Chondrocyte (in vitro differentiated cells): Measurements from ENCODE around the gene MAPKAP1. TPM values are rescaled to one million over a fixed set of nuclear protein-coding genes. Genes with fewer than 3 reads are reported as not detected.
A peak's percentile ranks its signal among the peaks of the same experiment; 100 is the strongest.

Experiments used
- DNase-seq: peaks from one replicate; pipeline ENCODE4 v3.0.0; 2021; ENCODE audit warnings: mixed read lengths, low spot score
- H3K27ac Mint-ChIP-seq: one replicate; pipeline ENCODE4 v1.8.0; 2021; ENCODE audit warnings: mild to moderate bottlenecking, moderate library complexity, mixed read lengths; ENCODE audit not compliant: unreplicated experiment
- H3K27me3 Mint-ChIP-seq: 2 replicates; pipeline ENCODE4 v1.8.0; 2021; ENCODE audit warnings: low read depth, mixed read lengths
- H3K36me3 Mint-ChIP-seq: 2 replicates; pipeline ENCODE4 v1.8.0; 2021; ENCODE audit warnings: low read depth, mixed read lengths
- H3K4me1 Mint-ChIP-seq: 2 replicates; pipeline ENCODE4 v1.8.0; 2021; ENCODE audit warnings: low read depth, mild to moderate bottlenecking, mixed read lengths
- H3K4me3 Mint-ChIP-seq: one replicate; pipeline ENCODE4 v1.8.0; 2021; ENCODE audit warnings: mild to moderate bottlenecking, moderate library complexity, mixed read lengths; ENCODE audit not compliant: unreplicated experiment
- H3K9me3 Mint-ChIP-seq: 2 replicates; pipeline ENCODE4 v1.8.0; 2021; ENCODE audit warnings: low read depth, mixed read lengths
- total RNA-seq: library from RNA; stranded (reverse); gene quantifications from 3 replicates; pipeline ENCODE4 v1.2.1, GENCODE V29; 2021
- TF ChIP-seq, protein P1 (sequence below): fragments of 200-600 bp; sonication (generic); IDR thresholded peaks from 2 replicates; pipeline ENCODE4 v1.5.0; 2021; ENCODE audit warnings: antibody characterized with exemption, mild to moderate bottlenecking, moderate library complexity

MAPKAP1 gene
- total RNA-seq, 1 donor from 2014 or later: 91.5 TPM

- Mint-ChIP-seq H3K9me3 (no peaks in the 10 kb centered on the region), H3K4me1 (no peaks in the 10 kb centered on the region), H3K27me3 (no peaks in the 10 kb centered on the region), H3K36me3 (no peaks in the 10 kb centered on the region), H3K4me3 (no peak overlapping the region), H3K27ac (no peak overlapping the region)
- DNase-seq: peak; percentile 38
- TF ChIP-seq, protein P1, sequence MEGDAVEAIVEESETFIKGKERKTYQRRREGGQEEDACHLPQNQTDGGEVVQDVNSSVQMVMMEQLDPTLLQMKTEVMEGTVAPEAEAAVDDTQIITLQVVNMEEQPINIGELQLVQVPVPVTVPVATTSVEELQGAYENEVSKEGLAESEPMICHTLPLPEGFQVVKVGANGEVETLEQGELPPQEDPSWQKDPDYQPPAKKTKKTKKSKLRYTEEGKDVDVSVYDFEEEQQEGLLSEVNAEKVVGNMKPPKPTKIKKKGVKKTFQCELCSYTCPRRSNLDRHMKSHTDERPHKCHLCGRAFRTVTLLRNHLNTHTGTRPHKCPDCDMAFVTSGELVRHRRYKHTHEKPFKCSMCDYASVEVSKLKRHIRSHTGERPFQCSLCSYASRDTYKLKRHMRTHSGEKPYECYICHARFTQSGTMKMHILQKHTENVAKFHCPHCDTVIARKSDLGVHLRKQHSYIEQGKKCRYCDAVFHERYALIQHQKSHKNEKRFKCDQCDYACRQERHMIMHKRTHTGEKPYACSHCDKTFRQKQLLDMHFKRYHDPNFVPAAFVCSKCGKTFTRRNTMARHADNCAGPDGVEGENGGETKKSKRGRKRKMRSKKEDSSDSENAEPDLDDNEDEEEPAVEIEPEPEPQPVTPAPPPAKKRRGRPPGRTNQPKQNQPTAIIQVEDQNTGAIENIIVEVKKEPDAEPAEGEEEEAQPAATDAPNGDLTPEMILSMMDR: no peak
Measured at GRCh38 chr9:125428902-125429467, 278.0 kb downstream of the MAPKAP1 start.

GRCh38 chr9:125428060-125428901, 278.7 kb downstream of the MAPKAP1 start:
- TF ChIP-seq, protein P1: peak; percentile 71
- no peak for DNase-seq
- H3K4me1 Mint-ChIP-seq: no peaks in the 10 kb centered on the region
- no peak overlapping the region for H3K4me3 Mint-ChIP-seq
- H3K27ac Mint-ChIP-seq: no peak overlapping the region
- no peaks in the 10 kb centered on the region for H3K27me3 Mint-ChIP-seq
- H3K9me3 Mint-ChIP-seq: no peaks in the 10 kb centered on the region
- no peaks in the 10 kb centered on the region for H3K36me3 Mint-ChIP-seq

DNA sequence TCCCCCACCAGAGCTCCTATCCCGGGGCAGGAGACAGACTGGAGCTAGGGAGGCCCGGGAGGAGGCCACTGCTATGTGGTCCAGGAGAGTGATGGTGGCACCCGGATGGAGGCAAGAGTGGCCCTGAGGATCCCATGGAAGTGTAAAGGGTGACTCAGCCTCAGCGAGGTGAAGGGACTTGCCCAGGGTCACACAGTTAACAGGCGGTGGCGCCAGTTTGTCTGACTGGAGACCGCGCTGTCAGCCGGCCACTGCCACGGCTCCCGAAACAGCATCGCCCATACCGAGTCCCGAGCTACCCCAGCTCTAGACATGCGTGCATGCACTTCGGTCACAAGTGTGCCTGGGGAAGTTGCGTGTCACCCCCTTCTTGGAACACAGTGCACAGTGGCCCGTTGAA, 279.5 kb downstream of the MAPKAP1 start:
- no peaks in the 10 kb centered on the region for H3K36me3 Mint-ChIP-seq
- TF ChIP-seq, protein P1: no peak
- H3K4me3 Mint-ChIP-seq: no peak overlapping the region
- H3K4me1 Mint-ChIP-seq: no peaks in the 10 kb centered on the region
- no peaks in the 10 kb centered on the region for H3K9me3 Mint-ChIP-seq
- H3K27ac Mint-ChIP-seq: no peak overlapping the region
- no peaks in the 10 kb centered on the region for H3K27me3 Mint-ChIP-seq
- no peak for DNase-seq

GRCh38 chr9:125426926-125427325, 280.1 kb downstream of the MAPKAP1 start:
- Mint-ChIP-seq H3K4me1 (no peaks in the 10 kb centered on the region), H3K36me3 (no peaks in the 10 kb centered on the region), H3K27ac (no peak overlapping the region), H3K9me3 (no peaks in the 10 kb centered on the region), H3K27me3 (no peaks in the 10 kb centered on the region), H3K4me3 (no peak overlapping the region)
- TF ChIP-seq, protein P1: no peak
- no peak for DNase-seq

- H3K27ac Mint-ChIP-seq: no peak overlapping the region
- no peaks in the 10 kb centered on the region for H3K9me3 Mint-ChIP-seq
- H3K4me1 Mint-ChIP-seq: no peaks in the 10 kb centered on the region
- TF ChIP-seq, protein P1: no peak
- DNase-seq: no peak
- no peak overlapping the region for H3K4me3 Mint-ChIP-seq
- H3K27me3 Mint-ChIP-seq: no peaks in the 10 kb centered on the region
- H3K36me3 Mint-ChIP-seq: no peaks in the 10 kb centered on the region
Measured at GRCh38 chr9:125425901-125426515, 281.0 kb downstream of the MAPKAP1 start.
